NCI-H2029 treated with DMSO at 0.1 percent for 48 hours (cell line): ENCODE data around the gene ARHGAP15.

Experiments used
- DNase-seq: peaks from one replicate; lab custom pipeline; 2025; lab: John Stamatoyannopoulos, UW

Gene ARHGAP15

GRCh38 chr2:143399631-143400069 is 270.4 kb downstream of the ARHGAP15 start:
- no peak for DNase-seq

DNA sequence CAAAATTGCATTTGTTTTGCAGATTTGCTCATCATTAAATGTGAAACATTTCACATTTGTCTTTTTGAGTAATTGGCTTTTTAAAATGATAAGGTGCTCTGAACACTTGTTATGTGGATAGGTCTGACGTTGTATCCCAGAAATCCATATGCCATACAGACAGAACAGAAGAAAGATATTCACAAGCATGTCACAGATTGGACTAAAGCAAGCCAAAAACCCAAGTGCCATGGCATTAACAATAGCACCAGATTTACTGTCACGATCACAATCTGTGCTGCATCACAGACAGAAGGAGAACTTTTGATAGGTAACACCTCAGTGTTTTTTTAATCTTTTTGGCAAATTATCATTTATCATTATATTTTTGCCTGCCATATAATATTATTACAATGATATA is 272.6 kb downstream of the ARHGAP15 start:
- DNase-seq, result no peak

DNA sequence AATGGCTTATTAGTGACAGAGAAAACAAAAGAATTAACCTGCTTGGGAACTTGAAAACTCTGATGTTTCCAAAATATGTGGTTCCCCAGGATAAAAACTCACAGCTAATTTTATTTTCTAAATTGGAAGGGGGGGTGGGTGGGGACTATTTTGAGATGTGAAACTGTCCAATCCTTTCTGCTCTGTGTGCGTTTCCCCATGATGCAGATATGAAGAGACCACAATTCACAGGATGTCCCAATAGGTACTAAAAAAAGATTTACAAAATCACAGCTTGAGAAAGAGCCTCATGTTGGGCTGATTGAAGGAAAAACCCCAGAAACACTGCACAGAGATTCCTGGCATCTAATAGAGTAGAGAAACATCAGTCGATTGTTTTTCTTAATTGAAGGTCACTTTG is 273.2 kb downstream of the ARHGAP15 start:
- DNase-seq, result no peak

- DNase-seq, result no peak
Observed at GRCh38 chr2:143410082-143410897, 281.1 kb downstream of the ARHGAP15 start.

- no peak for DNase-seq
Observed at GRCh38 chr2:143415571-143415970, 286.4 kb downstream of the ARHGAP15 start.

GRCh38 chr2:143417428-143417827 is 288.2 kb downstream of the ARHGAP15 start:
- DNase-seq, result no peak

DNA sequence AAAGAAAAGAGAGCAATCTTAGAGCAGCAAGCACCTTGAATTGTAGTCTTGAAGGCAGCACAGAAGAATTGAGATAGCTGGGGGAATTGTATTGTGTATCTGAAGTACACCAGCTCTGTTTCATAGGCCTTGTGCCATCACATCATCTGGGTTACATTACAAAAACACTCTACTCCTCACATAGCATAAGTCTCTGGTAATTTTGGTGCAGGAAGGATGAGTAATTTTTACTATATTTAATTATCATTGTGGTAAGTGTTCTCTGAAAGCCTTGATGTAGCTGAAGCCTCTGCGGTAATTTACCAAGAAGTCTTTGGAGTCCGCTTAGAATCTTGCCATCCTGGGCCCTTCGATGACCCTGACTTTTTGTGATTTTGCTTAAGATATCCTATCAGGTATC is 291.1 kb downstream of the ARHGAP15 start:
- no peak for DNase-seq

DNA sequence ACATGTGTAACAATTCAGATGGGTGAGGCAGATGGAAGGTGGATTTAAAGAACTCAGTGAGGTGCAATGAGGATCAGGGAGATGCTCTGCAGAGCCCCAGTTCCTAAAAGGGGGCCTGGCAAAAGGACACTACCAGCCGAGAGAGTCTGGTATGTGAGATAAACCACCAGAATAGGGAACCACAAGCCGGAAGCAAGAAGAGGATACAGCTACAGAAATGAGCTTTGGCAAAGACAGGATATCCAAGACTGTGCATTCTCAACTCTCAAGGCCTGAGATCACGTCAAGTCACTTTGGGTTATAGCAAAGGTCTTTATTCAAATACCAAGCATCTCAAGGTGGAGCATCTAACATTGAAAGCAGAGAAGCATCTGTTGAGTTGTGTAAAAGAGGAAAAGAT is 293.5 kb downstream of the ARHGAP15 start:
- DNase-seq, result no peak

- DNase-seq, result no peak
Observed at GRCh38 chr2:143425896-143426295, 296.7 kb downstream of the ARHGAP15 start.

DNA sequence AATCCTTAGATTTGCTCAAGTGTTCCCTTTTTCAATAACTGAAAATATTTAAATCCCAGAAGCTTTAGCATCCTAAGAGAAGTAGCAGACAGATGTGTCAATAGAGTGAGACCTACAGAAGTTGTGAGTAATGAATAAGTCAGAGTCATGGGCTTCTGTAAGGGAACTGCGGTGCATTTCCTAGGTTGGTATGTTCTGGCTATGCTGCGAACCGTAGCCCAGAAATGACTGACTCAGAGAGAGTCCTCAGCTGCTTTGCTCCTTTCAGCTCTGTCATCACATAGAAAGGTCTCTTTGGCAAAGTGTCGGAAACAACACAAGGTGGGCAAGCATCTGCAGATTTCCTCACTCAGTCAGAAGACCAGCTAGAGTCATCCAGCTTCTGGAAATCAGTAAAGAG is 297.1 kb downstream of the ARHGAP15 start:
- DNase-seq, result no peak

- no peak for DNase-seq
Observed at GRCh38 chr2:143428700-143429099, 299.5 kb downstream of the ARHGAP15 start.

GRCh38 chr2:143429932-143430679 is 300.9 kb downstream of the ARHGAP15 start:
- DNase-seq, result no peak

DNA sequence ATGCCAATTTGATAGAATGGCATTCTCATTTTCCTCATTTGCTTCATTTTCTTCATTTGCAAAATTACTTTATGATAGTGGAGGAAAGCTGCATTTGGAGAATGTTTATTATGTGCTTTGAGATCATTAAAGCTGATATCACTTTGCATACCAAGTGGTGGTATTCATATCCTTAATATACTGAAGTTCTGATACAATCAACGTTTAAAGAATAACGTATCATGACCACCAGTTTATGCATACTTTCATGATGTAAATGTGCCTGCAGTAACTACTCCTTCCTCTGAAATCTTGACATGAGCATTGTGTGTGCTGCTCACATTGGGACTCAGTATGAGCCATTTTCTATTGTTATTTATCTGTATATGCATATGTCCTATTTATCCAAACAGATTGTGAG is 302.1 kb downstream of the ARHGAP15 start:
- no peak for DNase-seq

GRCh38 chr2:143433251-143433650 is 304.0 kb downstream of the ARHGAP15 start:
- DNase-seq, result no peak

DNA sequence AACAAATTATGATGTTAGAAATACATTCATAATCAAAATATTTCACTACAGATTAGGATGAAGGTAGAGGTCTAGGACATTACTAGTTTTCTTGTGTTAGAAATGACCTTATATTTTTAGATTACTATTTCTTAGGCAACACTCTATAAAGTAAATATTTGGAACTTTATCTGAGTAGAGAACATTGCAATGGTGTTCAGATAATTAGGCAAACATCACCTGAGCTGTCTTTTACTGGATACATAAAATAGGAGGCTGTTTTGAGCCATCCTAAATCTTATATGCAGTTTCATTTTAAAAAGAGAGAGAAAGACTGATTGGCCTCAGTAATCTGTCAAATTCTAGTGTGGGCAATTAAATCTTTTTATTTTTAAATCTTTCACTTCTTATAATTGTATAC is 304.6 kb downstream of the ARHGAP15 start:
- no peak for DNase-seq

- no peak for DNase-seq
Observed at GRCh38 chr2:143434445-143434844, 305.2 kb downstream of the ARHGAP15 start.

DNA sequence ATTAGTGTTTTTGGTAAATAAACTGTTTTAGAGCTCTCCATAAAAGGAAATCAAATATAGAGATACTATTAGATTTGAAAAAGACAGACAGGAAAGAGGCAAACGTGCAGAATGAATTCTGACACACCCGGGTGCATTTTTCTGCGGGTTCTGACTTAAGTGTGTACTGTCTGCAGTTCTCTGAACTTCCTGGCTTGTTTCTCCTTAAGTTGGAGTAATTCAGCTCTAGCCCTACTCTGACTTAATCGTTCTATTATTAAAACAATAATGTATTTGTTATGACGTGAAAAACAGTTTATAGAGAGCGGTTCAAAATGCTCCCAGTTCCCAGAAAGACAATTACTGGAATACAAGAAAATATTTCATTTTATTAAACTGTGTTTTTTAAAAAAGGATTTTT is 305.9 kb downstream of the ARHGAP15 start:
- DNase-seq, result no peak

- DNase-seq, result no peak
Observed at GRCh38 chr2:143436951-143437350, 307.7 kb downstream of the ARHGAP15 start.

- no peak for DNase-seq
Observed at GRCh38 chr2:143440411-143441012, 311.3 kb downstream of the ARHGAP15 start.

GRCh38 chr2:143442193-143442592 is 313.0 kb downstream of the ARHGAP15 start:
- DNase-seq, result no peak

GRCh38 chr2:143451642-143452281 is 322.5 kb downstream of the ARHGAP15 start:
- no peak for DNase-seq

GRCh38 chr2:143452817-143453451 is 323.7 kb downstream of the ARHGAP15 start:
- DNase-seq, result no peak
